Uterus (tissue), 4 donors: Measurements from ENCODE around the gene AZU1. TPM values are rescaled to one million over a fixed set of nuclear protein-coding genes. Genes with fewer than 3 reads are reported as not detected.

ENCODE experiments used
- DNase-seq, 2 donors: peaks; one replicate each; pipeline ENCODE4 v3.0.0-alpha.2; 2019 to 2020
- H3K27ac ChIP-seq, 2 donors: fragments of 200-600 bp; sonication (generic); 1 replicate in 1 of 2; 2 replicates in 1 of 2; pipeline ENCODE4 v1.5.1; 2016 to 2018
- H3K27me3 ChIP-seq, 2 donors: fragments of 200-600 bp; sonication (generic); one replicate each; pipeline ENCODE4 v1.5.1; 2018 to 2019; ENCODE audit warnings: control low read depth in 1 of 2
- H3K36me3 ChIP-seq, 2 donors: fragments of 200-600 bp; sonication (generic); one replicate each; pipeline ENCODE4 v1.5.1; 2019; ENCODE audit warnings: control low read depth in 1 of 2
- H3K4me1 ChIP-seq, 2 donors: fragments of 200-600 bp; sonication (generic); one replicate each; pipeline ENCODE4 v1.5.1; 2018 to 2019; ENCODE audit warnings: control low read depth in 1 of 2
- H3K4me3 ChIP-seq, 2 donors: fragments of 200-600 bp; sonication (generic); 1 replicate in 1 of 2; 2 replicates in 1 of 2; pipeline ENCODE4 v1.5.1; 2018 to 2019; ENCODE audit warnings: mild to moderate bottlenecking in 1 of 2
- H3K9me3 ChIP-seq, 2 donors: fragments of 200-600 bp; sonication (generic); one replicate each; pipeline ENCODE4 v1.5.1; 2019; ENCODE audit warnings: control low read depth in 1 of 2
- POLR2A ChIP-seq, 2 donors: fragments of 450-650 bp; IDR thresholded peaks; one replicate each; pipeline ENCODE4 v1.6.1; 2016; ENCODE audit warnings: antibody characterized with exemption in 2 of 2, mild to moderate bottlenecking in 1 of 2, moderate library complexity in 1 of 2
- intact Hi-C: fragments of 100-400 bp; cut with DNase I; formaldehyde crosslinking; loops from one replicate; pipeline ENCODE4 v1.15.1; 2023; ENCODE audit warnings: low total_unique reads
- total RNA-seq, 4 donors: library from RNA; depleted of rRNA in 3 of 4; stranded (reverse); fragments of >200 nt in 3 of 4; gene quantifications; one replicate each; pipeline versions ENCODE4 v1.1.0 to v1.2.4, GENCODE V29; 2014 to 2023
- TF ChIP-seq, protein P1 (sequence below), 4 experiments: fragments of 200-600 bp in 2 of 4; fragments of 450-650 bp in 2 of 4; sonication (generic) in 2 of 4; IDR thresholded peaks; one replicate each; pipeline ENCODE4 v1.5.1; 2016 to 2019; ENCODE audit warnings: antibody characterized with exemption in 4 of 4, mild to moderate bottlenecking in 2 of 4, moderate library complexity in 1 of 4
- donor health status: DM: yes; HTN: yes; CAD: no.

The AZU1 gene
- total RNA-seq, 4 donors from 2014 or later, result 0.85 to 2.6 TPM; not detected in 2

DNA sequence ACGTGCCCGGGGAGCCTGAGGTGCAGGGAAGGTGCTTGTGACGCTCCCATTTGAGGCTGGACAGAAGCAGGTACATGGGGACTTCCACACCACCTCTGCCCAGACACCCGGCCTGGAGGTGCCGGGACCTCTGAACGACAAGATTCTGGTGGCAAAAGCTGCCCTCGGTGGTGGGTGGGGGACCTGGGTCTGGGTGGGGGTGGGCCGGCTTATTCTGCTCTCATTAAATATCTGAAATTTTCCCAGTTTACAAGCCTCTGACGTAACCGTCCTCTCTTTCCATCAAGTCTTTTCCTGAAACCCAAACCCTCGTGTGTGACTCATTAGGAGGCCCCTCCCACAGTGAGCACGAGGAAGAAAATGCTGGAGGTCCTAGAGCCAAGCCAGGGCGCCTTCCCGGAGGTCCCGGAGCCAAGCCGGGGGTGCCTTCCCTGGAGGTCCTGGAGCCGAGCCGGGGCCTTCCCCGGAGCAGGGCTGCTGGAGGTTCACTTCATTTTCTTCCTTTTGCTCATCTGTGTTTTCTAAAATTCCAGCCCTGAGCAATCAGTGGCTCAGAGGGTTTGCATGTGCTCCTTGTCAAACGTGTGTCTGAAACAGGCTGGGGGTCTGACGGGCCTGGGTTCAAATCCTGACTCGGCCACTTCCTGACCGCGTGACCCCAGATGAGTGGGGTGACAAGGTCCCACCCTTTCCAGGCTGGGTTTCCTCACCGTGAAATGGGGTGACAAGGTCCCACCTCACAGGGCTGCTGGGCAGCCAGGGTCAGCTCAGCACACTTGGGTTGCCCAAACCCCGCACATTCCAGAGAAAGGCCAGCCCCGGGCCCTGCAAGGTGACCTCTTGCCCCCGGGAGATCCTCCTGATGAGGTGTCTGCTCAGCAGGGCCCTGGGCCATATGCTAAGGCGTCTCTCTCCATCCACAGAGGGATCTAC lies 41.9 kb downstream of the AZU1 start:
- no peaks in the 10 kb centered on the region for H3K36me3 ChIP-seq
- DNase-seq, result peak; percentile 94
- intact Hi-C loops, result loop anchor here (5.0 to 10.0 kb wide), 2 partner anchors 48 to 115 kb away; partner anchors contain the start of genes KISS1R and WDR18
- H3K27ac ChIP-seq, result peak overlapping the region; percentile 92 to 96
- H3K4me1 ChIP-seq, result peaks cover 5 to 17% of the 10 kb centered on the region in 2 donors
- H3K4me3 ChIP-seq, result no peak overlapping the region
- no peaks in the 10 kb centered on the region for H3K27me3 ChIP-seq
- TF ChIP-seq POLR2A (IDR thresholded peaks at IDR 0.05), result no peak
- TF ChIP-seq, protein P1, sequence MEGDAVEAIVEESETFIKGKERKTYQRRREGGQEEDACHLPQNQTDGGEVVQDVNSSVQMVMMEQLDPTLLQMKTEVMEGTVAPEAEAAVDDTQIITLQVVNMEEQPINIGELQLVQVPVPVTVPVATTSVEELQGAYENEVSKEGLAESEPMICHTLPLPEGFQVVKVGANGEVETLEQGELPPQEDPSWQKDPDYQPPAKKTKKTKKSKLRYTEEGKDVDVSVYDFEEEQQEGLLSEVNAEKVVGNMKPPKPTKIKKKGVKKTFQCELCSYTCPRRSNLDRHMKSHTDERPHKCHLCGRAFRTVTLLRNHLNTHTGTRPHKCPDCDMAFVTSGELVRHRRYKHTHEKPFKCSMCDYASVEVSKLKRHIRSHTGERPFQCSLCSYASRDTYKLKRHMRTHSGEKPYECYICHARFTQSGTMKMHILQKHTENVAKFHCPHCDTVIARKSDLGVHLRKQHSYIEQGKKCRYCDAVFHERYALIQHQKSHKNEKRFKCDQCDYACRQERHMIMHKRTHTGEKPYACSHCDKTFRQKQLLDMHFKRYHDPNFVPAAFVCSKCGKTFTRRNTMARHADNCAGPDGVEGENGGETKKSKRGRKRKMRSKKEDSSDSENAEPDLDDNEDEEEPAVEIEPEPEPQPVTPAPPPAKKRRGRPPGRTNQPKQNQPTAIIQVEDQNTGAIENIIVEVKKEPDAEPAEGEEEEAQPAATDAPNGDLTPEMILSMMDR (IDR thresholded peaks at IDR 0.05), result no peak
- H3K9me3 ChIP-seq, result no peaks in the 10 kb centered on the region

DNA sequence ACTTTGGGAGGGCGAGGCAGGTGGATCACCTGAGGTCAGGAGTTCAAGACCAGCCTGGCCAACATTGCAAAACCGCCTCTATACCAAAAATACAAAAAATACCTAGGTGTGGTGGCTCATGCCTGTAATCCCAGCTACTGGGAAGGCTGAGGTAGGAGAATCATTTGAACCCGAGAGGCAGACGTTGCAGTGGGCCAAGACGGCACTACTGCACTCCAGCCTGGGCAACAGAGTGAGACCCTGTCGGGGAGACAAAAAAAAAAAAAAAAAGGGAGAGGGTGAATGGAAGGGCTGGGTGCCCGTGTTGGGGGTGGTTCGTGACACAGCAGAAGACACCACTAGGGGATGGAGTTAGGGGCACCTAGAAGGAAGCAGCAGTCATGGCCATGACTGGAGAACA lies 42.7 kb downstream of the AZU1 start:
- intact Hi-C loops, result no loop called here
- Histone ChIP-seq H3K27me3 (no peaks in the 10 kb centered on the region), H3K4me3 (no peak overlapping the region), H3K4me1 (peaks cover 5 to 17% of the 10 kb centered on the region in 2 donors), H3K36me3 (no peaks in the 10 kb centered on the region), H3K9me3 (no peaks in the 10 kb centered on the region), H3K27ac (peak overlapping the region; percentile 92 to 96)
- no peak for DNase-seq
- TF ChIP-seq POLR2A (IDR thresholded peaks at IDR 0.05), result no peak
- TF ChIP-seq, protein P1 (IDR thresholded peaks at IDR 0.05), result no peak

DNA sequence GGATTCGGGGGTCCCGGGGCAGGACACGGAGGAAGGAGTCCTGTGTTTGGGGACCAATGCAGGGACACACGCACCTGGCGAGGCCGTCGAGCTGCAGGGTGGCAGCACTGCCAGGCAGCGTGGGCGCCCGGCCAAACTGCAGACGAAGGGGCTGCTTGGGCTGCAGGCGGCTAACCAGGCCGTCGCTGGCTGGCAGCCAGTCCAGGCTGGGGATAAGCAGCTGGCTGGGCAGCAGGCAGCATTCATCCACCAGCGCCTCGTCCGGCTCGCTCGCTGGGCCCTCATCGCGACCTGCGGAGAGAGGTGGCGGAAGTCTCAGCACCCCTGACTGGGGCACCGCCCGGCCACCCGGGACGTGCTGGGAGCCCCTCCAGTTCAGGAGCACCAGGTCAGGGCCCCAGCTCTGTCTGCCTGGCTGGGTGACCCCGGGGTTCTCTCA lies 43.3 kb downstream of the AZU1 start:
- Histone ChIP-seq H3K4me1 (peaks cover 5 to 17% of the 10 kb centered on the region in 2 donors), H3K4me3 (no peak overlapping the region), H3K9me3 (no peaks in the 10 kb centered on the region), H3K27ac (peak overlapping the region; percentile 92 to 96), H3K36me3 (no peaks in the 10 kb centered on the region), H3K27me3 (no peaks in the 10 kb centered on the region)
- DNase-seq, result no peak
- intact Hi-C loops, result no loop called here
- TF ChIP-seq, protein P1 (IDR thresholded peaks at IDR 0.05), result no peak
- TF ChIP-seq POLR2A (IDR thresholded peaks at IDR 0.05), result no peak

DNA sequence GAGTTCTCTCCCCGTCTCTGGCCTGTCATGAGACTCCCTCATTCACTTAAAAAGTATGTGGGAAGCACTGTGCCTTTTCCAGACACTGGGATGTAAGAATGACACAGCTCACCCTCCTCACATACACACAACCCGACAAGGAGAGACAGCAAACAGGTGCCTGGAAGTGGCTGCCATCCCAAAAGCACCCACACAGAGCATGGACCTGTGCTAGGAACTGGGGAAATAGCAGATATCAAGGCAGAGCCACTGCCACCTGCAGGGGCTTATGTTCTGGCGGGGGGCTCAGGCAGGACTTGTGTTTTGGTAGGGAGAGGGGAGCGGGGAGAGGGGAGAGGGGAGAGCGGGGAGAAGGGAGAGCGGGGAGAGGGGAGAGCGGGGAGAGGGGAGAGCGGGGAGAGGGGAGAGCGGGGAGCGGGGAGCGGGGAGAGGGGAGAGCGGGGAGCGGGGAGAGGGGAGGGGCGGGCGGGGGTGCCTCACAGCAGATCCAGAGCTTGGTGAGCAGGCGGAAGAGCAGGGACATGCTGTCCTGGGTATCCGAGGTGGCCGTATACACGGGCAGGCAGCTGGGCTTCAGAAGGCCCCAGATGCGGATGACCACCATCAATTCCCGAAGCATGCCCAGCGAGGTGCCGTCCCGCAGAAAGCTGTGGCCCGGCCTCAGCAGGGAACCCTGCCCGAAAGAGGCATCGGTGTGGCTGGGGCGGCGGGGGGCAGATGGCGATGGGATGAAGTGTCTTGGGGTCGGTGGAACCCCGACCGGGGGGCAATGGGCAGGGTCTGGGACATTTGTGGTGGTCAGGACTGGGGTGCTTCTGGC lies 44.0 kb downstream of the AZU1 start:
- intact Hi-C loops, result no loop called here
- no peaks in the 10 kb centered on the region for H3K9me3 ChIP-seq
- no peaks in the 10 kb centered on the region for H3K27me3 ChIP-seq
- no peak overlapping the region for H3K4me3 ChIP-seq
- DNase-seq, result no peak
- peak overlapping the region; percentile 13 to 92 for H3K27ac ChIP-seq
- H3K4me1 ChIP-seq, result peaks cover 5 to 17% of the 10 kb centered on the region in 2 donors
- no peak for TF ChIP-seq POLR2A (IDR thresholded peaks at IDR 0.05)
- TF ChIP-seq, protein P1 (IDR thresholded peaks at IDR 0.05), result no peak
- H3K36me3 ChIP-seq, result no peaks in the 10 kb centered on the region
